Measurements from ENCODE around the gene FARP2.

DNA sequence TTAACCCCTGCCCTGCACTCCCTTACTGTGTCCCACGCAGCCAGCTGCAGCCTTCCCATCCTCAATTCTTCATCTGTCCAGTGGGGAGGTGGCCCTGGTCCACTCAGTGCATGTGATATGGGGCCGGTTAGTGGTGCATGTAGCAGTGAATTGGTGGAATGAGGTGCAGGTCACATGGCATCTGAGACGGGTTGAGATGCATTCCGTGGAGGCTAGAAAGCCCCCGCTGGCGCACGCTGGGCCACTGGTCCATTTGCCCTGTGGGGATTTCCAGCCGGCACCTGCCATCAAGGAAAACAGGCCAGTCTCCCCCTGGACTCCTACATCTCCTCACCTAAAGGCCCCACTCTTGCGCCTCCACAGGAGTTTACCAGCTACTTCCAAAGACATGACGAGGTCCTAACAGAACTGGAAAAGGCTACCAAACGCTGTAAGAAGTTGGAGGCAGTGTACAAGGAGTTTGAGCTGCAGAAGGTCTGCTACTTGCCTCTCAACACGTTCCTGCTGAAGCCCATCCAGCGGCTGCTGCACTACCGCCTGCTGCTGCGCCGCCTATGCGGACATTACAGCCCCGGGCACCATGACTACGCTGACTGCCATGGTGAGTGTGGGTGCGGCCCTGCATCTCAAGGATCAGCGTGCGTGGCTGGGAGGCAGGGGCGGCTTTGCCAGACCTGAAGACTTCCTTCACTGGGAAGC, 111.8 kb downstream of the FARP2 start:
- TF ChIP-seq ZNF274 (IDR thresholded peaks at IDR 0.05; ENCODE audit: low read depth, low read length) (no peak), SUZ12 (IDR thresholded peaks at IDR 0.05; ENCODE audit: extremely low read depth, insufficient read depth, insufficient read length) (no peak)

Measured in NT2/D1 (cell line).